T-helper 22 cell (primary cell): ENCODE measurements around the gene MAB21L3.

Experiments used
- DNase-seq: peaks from one replicate; pipeline ENCODE4 v3.0.0-alpha.2; 2020; ENCODE audit warnings: low read depth

The MAB21L3 gene

GRCh38 chr1:116110567-116111523, at the start of gene MAB21L3:
MAB21L3 (plus strand) TSS chr1:116111399; CDS start chr1:116112616, 1,217 bp downstream.
- no peak for DNase-seq

DNA sequence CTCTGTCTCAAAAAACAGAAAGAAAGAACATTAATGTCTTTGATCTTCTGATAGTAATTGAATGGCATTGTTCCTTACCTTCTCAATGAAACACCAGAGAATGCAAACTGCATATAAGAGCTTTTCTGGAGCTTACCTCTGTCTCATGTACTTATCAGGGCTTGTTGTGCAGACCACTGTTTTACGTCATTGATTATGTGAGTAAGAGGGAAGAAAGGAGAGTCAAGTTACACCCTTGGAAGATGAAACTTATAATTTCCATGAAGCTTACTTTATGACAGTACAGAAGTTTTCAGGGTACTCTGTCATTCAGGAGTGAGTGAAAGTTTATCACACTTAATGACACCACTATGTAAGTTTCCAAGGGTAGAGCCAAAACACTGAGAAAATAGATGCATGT, 49.0 kb upstream of the MAB21L3 start:
- DNase-seq: no peak

DNA sequence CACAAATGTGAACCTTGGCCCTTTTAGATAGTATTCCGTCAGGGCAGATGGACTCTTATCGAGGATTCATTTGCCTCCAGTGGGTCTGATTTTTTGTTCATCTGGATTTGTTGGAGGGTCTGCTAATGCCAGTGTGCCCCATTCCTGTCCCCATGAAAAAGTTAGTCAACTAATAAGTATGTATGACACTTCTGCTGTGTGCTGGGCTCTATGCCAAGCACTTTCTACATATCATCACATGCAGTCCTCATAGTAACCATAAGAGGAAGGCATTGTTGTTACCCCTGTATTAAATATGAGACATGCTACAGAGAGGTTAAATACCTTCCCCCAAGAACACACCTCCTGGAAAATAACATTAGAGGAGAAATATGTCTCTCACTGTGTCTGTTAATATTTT, 46.6 kb upstream of the MAB21L3 start:
- DNase-seq: no peak

- DNase-seq: no peak
Measured at GRCh38 chr1:116066868-116067565, 44.2 kb upstream of the MAB21L3 start.

- no peak for DNase-seq
Measured at GRCh38 chr1:116067566-116067890, 43.7 kb upstream of the MAB21L3 start.

DNA sequence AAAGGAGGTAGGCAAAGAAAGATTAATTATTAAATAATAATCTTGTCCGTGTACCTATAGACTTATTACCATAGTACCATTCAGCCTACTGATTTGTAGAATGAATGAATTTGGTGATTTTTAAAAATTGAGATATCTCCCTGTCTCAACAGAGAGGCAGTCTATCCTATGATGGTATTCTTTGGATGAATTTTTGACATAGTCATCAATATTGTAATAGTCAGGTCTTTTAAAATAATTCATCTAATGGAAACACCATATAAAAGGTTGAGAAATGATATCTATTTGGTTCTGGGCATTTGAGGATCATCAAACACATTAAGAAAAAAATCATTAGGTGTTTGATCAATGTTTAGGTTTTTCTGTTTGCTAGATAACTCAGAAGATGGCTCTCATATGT, 35.6 kb upstream of the MAB21L3 start:
- no peak for DNase-seq

DNA sequence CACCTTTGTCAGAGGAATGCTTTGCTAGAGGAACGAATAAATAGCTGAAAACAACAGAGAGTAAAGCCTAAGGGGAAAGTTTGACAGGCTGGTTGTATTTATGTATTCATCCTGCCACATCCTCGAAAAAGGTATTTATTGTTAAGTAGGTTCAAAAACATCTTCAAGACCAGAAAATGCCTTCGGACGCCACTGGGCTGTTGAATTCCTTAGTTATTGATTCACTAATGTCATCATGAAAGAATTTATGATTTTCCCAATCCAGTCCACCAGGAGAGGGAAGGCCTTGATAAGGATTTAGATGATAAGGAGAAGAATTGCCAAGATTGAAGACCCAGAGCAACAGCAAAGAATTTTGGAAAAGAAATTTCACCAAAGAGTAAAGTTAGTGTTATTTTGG, 35.2 kb upstream of the MAB21L3 start:
- no peak for DNase-seq

- no peak for DNase-seq
Measured at GRCh38 chr1:116076831-116077230, 34.4 kb upstream of the MAB21L3 start.

GRCh38 chr1:116078699-116079223, 32.4 kb upstream of the MAB21L3 start:
- DNase-seq: no peak

DNA sequence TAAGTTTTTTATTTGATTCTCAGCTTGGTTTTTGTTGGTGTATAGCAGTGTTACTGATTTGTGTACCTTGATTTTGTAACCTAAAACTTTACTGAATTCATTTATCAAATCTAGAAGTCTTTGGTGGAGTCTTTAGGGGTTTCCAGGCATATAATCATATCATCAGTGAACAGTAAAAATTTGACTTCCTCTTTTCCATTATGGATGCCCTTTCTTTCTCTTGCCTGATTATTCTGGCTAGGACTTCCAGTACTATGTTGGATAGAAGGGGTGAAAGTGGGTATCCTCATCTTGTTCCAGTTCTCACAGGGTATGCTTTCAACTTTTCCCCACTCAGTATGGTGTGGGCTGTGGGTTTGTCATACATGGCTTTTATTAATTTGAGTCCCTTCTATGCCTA, 23.6 kb upstream of the MAB21L3 start:
- no peak for DNase-seq

DNA sequence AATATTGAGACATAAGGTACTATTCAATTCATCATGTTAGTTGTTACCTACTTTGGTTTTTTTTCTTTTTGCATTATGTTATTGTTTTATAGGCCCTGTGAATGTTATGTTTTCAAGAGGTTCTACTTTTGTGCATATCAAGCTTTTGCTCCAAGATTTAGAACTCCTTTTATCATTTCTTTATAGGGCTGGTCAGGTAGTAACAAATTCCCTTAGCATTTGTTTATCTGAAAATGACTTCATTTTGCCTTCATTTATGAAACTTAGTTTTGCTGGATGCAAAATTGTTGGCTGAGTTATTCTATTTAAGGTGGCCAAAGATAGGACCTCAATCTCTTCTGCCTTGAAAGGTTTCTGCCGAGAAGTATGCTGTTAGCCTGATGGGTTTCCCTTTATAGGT, 21.3 kb upstream of the MAB21L3 start:
- DNase-seq: no peak

DNA sequence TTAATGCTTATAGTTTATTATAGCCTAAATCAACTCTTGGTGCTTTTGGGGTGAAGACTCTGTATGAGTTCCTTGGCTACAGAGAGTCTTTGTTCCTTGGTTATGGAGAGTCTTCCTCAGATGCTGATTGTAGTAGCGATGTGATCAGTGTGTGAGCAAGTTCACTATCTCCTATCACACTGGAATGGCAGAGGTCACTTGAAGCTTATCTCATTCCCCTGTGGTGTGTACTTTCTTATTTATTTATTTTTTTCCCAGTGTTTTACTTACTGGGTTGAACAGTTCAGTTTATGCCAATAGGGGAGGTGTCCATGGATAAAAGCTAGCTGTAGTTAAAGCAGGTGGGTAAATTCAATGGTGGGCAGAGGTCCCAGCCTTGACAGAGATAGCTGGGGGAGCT, 20.1 kb upstream of the MAB21L3 start:
- no peak for DNase-seq

DNA sequence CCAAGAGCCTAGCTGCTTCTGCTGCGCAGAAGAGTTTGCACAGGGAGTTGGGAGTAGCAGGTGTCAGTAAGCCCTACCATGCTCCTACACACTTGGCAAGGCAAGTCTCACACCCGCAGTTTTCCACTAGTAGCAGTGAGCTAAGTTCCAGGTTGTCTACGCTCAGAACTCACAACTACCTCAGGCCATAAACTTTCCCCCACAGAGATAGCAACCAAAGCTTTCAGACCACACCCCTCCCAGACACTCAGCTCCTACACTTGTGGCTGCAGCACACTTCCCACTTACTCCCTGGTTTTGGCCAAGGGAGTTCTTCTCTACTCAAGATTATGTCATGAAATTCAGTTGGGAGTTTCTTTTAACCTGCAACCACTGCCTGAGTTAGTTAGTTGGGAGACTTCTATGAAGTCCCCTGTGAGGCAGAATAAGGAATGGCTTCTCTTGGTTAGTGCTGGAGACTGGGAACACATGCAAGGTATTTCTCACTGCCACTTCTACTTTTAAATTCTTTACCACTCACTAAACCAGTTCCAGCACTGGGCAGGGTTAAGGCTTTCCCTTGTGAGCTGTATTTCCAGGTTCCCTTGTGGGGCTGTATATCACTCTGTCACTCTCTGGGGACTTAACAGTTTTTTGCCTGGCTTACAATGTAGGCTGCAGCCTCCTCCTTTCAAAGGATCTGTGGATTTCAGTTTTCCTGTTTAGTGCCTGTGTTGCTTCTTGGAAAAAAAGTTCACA, 18.3 kb upstream of the MAB21L3 start:
- no peak for DNase-seq

GRCh38 chr1:116095027-116095426, 16.2 kb upstream of the MAB21L3 start:
- no peak for DNase-seq

DNA sequence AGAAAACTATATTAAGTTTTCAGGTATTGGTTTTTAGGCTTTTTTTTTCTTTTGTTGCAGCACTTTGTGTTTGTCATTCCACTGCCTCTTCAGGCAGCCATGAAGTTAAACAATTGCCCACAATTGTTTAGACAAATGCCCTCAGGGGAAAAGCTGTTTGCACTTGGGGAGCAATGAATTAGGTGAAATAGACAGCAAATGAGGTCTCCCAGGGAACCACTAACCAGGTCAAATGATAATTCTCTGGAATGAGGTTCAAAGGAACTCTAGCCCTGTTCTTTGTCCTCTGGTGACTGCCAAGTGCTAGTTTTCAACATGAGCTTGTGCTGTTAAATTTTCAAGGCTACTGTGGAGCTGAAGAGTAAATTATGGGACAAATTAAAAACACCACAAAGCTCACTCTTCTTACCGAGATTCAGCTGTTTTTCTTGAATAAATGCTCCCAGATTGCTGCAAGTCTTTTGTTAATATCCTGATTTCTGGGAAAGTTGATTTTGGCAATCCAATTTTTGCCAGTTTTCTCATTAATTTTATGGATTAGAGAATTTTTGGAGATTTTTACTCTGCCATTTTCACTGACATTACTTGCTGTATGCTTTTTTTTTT, 15.1 kb upstream of the MAB21L3 start:
- no peak for DNase-seq

DNA sequence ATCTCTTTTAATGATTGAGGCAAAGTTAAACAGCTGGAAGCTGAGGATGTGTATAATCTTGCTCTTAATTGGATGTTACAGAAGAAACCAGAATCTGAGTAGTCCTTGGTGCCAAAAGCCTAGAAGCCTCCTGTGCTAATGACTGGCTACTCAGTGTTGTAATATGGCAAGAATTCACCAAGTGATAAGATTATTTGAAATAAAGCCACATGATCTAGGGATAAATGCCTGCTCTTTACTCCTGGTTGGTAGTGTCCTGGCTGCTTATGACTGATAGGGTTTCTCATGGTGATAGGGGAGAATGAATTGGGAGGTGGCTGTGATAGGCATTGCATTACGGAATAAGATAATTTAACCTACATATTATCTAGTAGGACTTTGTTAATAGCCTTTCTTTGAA, 13.6 kb upstream of the MAB21L3 start:
- no peak for DNase-seq

DNA sequence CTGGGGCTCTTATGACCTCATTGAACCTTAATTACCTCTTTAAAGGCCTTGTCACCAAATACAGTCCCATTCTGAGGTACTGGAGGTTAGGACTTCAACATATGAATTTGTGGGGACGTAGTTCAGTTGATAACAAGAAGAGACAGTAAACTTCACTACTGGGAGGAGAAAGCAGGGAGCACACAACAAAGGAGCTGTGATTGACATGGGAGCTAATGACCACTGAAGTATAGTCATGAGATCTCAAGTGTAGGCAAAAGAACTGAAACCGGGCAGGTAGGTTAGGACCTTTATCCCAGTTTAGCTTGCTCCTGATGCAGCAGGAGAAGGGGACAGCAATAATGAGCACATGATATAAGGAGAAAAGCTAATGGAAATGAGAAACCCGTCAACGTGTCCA, 11.8 kb upstream of the MAB21L3 start:
- no peak for DNase-seq

DNA sequence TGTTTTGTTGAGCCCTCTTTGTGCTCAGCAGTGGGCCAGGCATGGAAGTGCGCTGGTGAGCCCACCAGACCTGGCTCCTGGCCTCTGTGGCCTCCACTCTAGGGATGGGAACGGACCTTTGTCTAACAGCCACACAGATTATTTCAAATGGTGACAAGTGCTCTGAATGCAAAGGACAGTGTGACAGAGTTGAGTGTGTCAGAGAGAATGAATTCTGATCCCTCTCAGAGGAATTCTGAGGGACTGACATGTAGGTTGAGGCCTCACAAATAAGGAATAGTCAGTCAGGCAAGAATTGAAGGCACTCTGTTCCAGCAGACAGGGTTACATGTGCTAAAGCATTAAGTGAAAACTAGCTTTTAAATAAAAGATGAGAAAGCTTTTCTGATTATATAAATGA, 11.3 kb upstream of the MAB21L3 start:
- DNase-seq: no peak

DNA sequence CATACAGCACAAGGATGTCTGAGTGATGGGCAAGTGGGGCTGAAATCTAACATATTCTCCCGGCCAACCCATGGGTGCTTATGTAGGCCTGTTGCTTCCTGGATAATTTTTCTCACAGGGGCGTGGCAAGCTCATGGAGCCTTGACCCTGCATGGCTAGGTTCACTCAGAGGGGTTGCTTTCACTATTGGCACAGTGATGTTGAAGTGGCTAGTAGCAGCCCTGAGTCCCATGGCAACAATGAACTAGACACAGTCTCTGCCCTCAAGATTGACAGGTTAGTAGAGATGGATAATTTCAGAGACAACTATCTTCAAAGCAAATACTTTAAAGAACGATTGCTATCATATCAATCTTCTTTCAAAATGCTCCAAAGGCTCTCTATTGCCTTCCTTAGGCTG, 6.5 kb upstream of the MAB21L3 start:
- no peak for DNase-seq

GRCh38 chr1:116105996-116106395, 5.2 kb upstream of the MAB21L3 start:
- DNase-seq: no peak

- no peak for DNase-seq
Measured at GRCh38 chr1:116106646-116107045, 4.6 kb upstream of the MAB21L3 start.

- no peak for DNase-seq
Measured at GRCh38 chr1:116107371-116107770, 3.8 kb upstream of the MAB21L3 start.
